ENCODE data around the gene TMED9. TPM values are rescaled to one million over a fixed set of nuclear protein-coding genes. Genes with fewer than 3 reads are reported as not detected.
A peak's percentile ranks its signal among the peaks of the same experiment; 100 is the strongest.

Gene TMED9
- total and polyA plus RNA-seq, 9 of the 15 experiments (the other 6 are each of a cell fraction or from before 2014, with no cell fraction given): 43.7 to 301 (median 90.0) TPM

GRCh38 chr5:177568326-177568725 is 23.7 kb upstream of the TMED9 start (continued):
- TF ChIP-seq, protein P1, sequence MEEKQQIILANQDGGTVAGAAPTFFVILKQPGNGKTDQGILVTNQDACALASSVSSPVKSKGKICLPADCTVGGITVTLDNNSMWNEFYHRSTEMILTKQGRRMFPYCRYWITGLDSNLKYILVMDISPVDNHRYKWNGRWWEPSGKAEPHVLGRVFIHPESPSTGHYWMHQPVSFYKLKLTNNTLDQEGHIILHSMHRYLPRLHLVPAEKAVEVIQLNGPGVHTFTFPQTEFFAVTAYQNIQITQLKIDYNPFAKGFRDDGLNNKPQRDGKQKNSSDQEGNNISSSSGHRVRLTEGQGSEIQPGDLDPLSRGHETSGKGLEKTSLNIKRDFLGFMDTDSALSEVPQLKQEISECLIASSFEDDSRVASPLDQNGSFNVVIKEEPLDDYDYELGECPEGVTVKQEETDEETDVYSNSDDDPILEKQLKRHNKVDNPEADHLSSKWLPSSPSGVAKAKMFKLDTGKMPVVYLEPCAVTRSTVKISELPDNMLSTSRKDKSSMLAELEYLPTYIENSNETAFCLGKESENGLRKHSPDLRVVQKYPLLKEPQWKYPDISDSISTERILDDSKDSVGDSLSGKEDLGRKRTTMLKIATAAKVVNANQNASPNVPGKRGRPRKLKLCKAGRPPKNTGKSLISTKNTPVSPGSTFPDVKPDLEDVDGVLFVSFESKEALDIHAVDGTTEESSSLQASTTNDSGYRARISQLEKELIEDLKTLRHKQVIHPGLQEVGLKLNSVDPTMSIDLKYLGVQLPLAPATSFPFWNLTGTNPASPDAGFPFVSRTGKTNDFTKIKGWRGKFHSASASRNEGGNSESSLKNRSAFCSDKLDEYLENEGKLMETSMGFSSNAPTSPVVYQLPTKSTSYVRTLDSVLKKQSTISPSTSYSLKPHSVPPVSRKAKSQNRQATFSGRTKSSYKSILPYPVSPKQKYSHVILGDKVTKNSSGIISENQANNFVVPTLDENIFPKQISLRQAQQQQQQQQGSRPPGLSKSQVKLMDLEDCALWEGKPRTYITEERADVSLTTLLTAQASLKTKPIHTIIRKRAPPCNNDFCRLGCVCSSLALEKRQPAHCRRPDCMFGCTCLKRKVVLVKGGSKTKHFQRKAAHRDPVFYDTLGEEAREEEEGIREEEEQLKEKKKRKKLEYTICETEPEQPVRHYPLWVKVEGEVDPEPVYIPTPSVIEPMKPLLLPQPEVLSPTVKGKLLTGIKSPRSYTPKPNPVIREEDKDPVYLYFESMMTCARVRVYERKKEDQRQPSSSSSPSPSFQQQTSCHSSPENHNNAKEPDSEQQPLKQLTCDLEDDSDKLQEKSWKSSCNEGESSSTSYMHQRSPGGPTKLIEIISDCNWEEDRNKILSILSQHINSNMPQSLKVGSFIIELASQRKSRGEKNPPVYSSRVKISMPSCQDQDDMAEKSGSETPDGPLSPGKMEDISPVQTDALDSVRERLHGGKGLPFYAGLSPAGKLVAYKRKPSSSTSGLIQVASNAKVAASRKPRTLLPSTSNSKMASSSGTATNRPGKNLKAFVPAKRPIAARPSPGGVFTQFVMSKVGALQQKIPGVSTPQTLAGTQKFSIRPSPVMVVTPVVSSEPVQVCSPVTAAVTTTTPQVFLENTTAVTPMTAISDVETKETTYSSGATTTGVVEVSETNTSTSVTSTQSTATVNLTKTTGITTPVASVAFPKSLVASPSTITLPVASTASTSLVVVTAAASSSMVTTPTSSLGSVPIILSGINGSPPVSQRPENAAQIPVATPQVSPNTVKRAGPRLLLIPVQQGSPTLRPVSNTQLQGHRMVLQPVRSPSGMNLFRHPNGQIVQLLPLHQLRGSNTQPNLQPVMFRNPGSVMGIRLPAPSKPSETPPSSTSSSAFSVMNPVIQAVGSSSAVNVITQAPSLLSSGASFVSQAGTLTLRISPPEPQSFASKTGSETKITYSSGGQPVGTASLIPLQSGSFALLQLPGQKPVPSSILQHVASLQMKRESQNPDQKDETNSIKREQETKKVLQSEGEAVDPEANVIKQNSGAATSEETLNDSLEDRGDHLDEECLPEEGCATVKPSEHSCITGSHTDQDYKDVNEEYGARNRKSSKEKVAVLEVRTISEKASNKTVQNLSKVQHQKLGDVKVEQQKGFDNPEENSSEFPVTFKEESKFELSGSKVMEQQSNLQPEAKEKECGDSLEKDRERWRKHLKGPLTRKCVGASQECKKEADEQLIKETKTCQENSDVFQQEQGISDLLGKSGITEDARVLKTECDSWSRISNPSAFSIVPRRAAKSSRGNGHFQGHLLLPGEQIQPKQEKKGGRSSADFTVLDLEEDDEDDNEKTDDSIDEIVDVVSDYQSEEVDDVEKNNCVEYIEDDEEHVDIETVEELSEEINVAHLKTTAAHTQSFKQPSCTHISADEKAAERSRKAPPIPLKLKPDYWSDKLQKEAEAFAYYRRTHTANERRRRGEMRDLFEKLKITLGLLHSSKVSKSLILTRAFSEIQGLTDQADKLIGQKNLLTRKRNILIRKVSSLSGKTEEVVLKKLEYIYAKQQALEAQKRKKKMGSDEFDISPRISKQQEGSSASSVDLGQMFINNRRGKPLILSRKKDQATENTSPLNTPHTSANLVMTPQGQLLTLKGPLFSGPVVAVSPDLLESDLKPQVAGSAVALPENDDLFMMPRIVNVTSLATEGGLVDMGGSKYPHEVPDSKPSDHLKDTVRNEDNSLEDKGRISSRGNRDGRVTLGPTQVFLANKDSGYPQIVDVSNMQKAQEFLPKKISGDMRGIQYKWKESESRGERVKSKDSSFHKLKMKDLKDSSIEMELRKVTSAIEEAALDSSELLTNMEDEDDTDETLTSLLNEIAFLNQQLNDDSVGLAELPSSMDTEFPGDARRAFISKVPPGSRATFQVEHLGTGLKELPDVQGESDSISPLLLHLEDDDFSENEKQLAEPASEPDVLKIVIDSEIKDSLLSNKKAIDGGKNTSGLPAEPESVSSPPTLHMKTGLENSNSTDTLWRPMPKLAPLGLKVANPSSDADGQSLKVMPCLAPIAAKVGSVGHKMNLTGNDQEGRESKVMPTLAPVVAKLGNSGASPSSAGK (IDR thresholded peaks at IDR 0.05): no peak
- no peak for TF ChIP-seq ZNF224 (CRISPR knock-in tag; IDR thresholded peaks at IDR 0.05)
- TF ChIP-seq ZNF184 (CRISPR knock-in tag; IDR thresholded peaks at IDR 0.05): no peak
- TF ChIP-seq, protein P2, sequence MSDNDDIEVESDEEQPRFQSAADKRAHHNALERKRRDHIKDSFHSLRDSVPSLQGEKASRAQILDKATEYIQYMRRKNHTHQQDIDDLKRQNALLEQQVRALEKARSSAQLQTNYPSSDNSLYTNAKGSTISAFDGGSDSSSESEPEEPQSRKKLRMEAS (CRISPR knock-in tag; IDR thresholded peaks at IDR 0.05): 0 out of 2 replicates have a peak, but pooled peaks have one; percentile 17
- TF ChIP-seq ETS2 (tag; IDR thresholded peaks at IDR 0.05; ENCODE audit: borderline replicate concordance, poor library complexity, severe bottlenecking): no peak
- TF ChIP-seq ATF7 (IDR thresholded peaks at IDR 0.05): no peak
- no peak for TF ChIP-seq HDAC3 (IDR thresholded peaks at IDR 0.05; ENCODE audit: borderline replicate concordance, partially characterized antibody)
- no peak for TF ChIP-seq ZNF551 (CRISPR knock-in tag; IDR thresholded peaks at IDR 0.05)
- TF ChIP-seq BACH1 (tag; IDR thresholded peaks at IDR 0.05): no peak
- no peak for TF ChIP-seq NR3C1 (CRISPR knock-in tag; IDR thresholded peaks at IDR 0.05)
- no peak for TF ChIP-seq DMBX1 (CRISPR knock-in tag; IDR thresholded peaks at IDR 0.05; ENCODE audit: borderline replicate concordance)
- TF ChIP-seq ZNF316 (IDR thresholded peaks at IDR 0.05): no peak
- no peak for TF ChIP-seq SNRNP70 (optimal IDR thresholded peaks at IDR 0.05; ENCODE audit: low read depth, low read length)
- no peak for TF ChIP-seq PRDM10 (IDR thresholded peaks at IDR 0.05; ENCODE audit: partially characterized antibody)

All from K562 (cell line).